Measurements from ENCODE around the gene ACOX3. TPM values are rescaled to one million over a fixed set of nuclear protein-coding genes. Genes with fewer than 3 reads are reported as not detected.

The ACOX3 gene
- total RNA-seq, 1 donor from 2014 or later, result 30.4 TPM

DNA sequence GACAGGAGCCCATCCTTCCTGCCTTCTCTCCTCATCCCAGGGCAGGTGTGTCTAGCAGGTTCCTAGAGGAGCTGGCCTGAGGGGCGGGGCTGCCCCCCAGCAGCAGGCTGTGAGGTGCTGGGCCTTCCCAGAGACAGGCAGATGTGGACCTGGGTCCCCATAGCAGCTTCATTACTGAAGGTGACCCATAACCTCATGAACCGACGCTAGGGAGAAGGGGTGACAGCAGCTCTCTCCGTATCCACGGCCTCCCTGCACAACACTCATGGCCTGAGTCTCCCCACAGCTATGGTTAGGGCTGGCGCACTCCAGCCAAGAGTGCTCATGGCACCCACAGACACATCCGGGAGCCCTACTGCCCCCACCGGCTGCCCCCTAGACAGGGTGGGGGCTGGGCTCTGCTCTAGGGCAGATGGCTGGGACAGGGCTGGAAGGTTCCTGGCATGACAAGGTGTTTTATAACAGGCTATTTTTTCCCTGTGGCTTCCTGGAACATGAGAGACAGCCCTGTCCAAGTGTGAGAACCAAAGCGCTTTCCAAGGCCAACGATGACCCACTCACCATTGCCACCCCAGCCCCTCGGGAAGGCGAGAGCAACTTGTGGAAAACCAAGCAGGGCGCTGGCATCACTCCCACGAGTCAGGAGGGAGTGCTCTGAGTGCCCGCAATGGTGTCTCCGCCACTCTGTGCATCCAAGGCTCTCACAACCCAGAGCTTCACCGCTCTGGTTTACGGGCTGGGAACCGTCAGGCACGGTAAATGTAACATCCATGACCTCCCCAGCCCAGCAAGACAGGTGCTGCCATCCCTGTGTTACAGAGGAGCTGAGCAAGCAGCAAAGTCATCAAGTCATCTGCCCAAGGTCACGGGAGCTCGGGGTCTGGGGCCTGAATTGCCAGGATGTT, 59.8 kb downstream of the ACOX3 start:
- Histone ChIP-seq H3K36me3 (peaks cover 40% of the 10 kb centered on the region), H3K27me3 (ENCODE audit: low read depth) (no peaks in the 10 kb centered on the region), H3K4me3 (no peak overlapping the region), H3K4me1 (peaks cover 6% of the 10 kb centered on the region), H3K27ac (no peak overlapping the region), H3K9me3 (no peaks in the 10 kb centered on the region)
- TF ChIP-seq, protein P1, sequence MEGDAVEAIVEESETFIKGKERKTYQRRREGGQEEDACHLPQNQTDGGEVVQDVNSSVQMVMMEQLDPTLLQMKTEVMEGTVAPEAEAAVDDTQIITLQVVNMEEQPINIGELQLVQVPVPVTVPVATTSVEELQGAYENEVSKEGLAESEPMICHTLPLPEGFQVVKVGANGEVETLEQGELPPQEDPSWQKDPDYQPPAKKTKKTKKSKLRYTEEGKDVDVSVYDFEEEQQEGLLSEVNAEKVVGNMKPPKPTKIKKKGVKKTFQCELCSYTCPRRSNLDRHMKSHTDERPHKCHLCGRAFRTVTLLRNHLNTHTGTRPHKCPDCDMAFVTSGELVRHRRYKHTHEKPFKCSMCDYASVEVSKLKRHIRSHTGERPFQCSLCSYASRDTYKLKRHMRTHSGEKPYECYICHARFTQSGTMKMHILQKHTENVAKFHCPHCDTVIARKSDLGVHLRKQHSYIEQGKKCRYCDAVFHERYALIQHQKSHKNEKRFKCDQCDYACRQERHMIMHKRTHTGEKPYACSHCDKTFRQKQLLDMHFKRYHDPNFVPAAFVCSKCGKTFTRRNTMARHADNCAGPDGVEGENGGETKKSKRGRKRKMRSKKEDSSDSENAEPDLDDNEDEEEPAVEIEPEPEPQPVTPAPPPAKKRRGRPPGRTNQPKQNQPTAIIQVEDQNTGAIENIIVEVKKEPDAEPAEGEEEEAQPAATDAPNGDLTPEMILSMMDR (IDR thresholded peaks at IDR 0.05), result no peak
- ATAC-seq (no peak), DNase-seq (no peak)
- intact Hi-C loops (cut with DNase I), result no loop called here

DNA sequence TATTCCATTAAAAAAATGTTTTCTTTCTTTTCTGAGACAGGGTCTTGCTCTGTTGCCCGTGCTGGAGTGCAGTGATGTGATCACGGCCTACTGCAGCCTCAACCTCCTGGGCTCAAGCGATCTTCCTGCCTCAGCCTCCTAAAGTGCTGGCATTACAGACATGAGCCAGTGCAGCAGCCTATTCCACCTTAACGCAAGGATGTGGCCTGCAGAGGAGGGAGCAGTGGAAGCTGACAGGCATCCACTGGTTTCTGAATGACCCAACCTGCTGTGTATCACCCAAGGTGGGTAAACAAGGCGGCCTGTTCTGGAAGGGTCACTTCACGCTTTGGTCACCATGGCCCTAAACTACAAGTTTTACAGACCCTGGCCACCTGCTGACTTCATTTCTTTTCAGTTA, 60.8 kb downstream of the ACOX3 start:
- peaks cover 6% of the 10 kb centered on the region for H3K4me1 ChIP-seq
- intact Hi-C loops (cut with DNase I), result no loop called here
- TF ChIP-seq, protein P1 (IDR thresholded peaks at IDR 0.05), result no peak
- H3K36me3 ChIP-seq, result peaks cover 33% of the 10 kb centered on the region
- H3K27ac ChIP-seq, result no peak overlapping the region
- ATAC-seq (no peak), DNase-seq (no peak)
- H3K27me3 ChIP-seq (ENCODE audit: low read depth), result no peaks in the 10 kb centered on the region
- no peak overlapping the region for H3K4me3 ChIP-seq
- H3K9me3 ChIP-seq, result no peaks in the 10 kb centered on the region

DNA sequence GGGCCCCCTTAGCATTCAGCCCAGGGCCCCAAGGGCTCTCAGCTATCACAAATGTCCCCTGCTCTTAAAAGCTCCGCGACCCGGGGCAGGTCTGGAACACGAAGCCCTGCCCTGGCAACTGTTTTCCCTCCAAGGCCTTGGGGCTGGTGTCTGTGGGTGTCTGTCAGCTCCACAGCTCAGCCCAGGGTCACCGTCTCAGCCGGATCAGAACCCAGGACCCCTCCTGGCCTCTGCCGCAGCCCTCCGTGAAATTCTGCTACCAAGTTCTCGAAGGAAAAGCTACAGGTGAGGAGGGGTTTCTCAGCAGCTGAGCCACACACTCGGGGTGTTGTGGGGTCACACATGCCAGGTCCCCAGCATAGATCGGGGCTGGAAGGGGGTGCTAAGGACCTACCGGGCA, 61.2 kb downstream of the ACOX3 start:
- Histone ChIP-seq H3K36me3 (peaks cover 33% of the 10 kb centered on the region), H3K4me1 (peaks cover 6% of the 10 kb centered on the region), H3K4me3 (no peak overlapping the region), H3K27ac (no peak overlapping the region), H3K27me3 (ENCODE audit: low read depth) (no peaks in the 10 kb centered on the region), H3K9me3 (no peaks in the 10 kb centered on the region)
- intact Hi-C loops (cut with DNase I), result no loop called here
- TF ChIP-seq, protein P1 (IDR thresholded peaks at IDR 0.05), result no peak
- DNase-seq (peak; percentile 36), ATAC-seq (no peak)

- TF ChIP-seq, protein P1 (IDR thresholded peaks at IDR 0.05), result no peak
- no peak for ATAC-seq
- Histone ChIP-seq H3K27me3 (ENCODE audit: low read depth) (no peaks in the 10 kb centered on the region), H3K4me3 (no peak overlapping the region), H3K27ac (no peak overlapping the region), H3K9me3 (no peaks in the 10 kb centered on the region), H3K4me1 (peaks cover 5% of the 10 kb centered on the region), H3K36me3 (peaks cover 33% of the 10 kb centered on the region)
- no peak for DNase-seq
- intact Hi-C loops (cut with DNase I), result no loop called here
Measured at GRCh38 chr4:8378776-8379175, 61.7 kb downstream of the ACOX3 start.

GRCh38 chr4:8378101-8378724, 62.3 kb downstream of the ACOX3 start:
- no peak for ATAC-seq
- no peak overlapping the region for H3K4me3 ChIP-seq
- no peaks in the 10 kb centered on the region for H3K9me3 ChIP-seq
- H3K36me3 ChIP-seq, result peaks cover 33% of the 10 kb centered on the region
- no peak for DNase-seq
- intact Hi-C loops (cut with DNase I), result no loop called here
- TF ChIP-seq, protein P1 (IDR thresholded peaks at IDR 0.05), result no peak
- H3K4me1 ChIP-seq, result no peaks in the 10 kb centered on the region
- no peaks in the 10 kb centered on the region for H3K27me3 ChIP-seq (ENCODE audit: low read depth)
- H3K27ac ChIP-seq, result no peak overlapping the region
